HepG2 (cell line): ENCODE measurements around the gene DDX28. TPM values are rescaled to one million over a fixed set of nuclear protein-coding genes. Genes with fewer than 3 reads are reported as not detected.

Experiments used
- ATF4 ChIP-seq, 2 experiments: fragments of 450-650 bp in 1 of 2; sonication (generic) in 1 of 2; formaldehyde crosslinking; IDR thresholded peaks; 2 replicates each; pipeline versions ENCODE4 v1.5.0 to v1.8.0; 2020 to 2022; ENCODE audit warnings: mild to moderate bottlenecking in 1 of 2, missing genetic modification reagents in 1 of 2
- BORCS8-MEF2B ChIP-seq: sonication (generic); formaldehyde crosslinking; IDR thresholded peaks from 2 replicates; pipeline ENCODE4 v1.8.0; 2022; ENCODE audit warnings: mild to moderate bottlenecking, missing genetic modification reagents
- DR1 ChIP-seq: sonication (generic); formaldehyde crosslinking; IDR thresholded peaks from 2 replicates; pipeline ENCODE4 v1.8.0; 2021; ENCODE audit warnings: mild to moderate bottlenecking, missing genetic modification reagents, inconsistent platforms
- HBP1 ChIP-seq: IDR thresholded peaks from 2 replicates; pipeline ENCODE4 v1.6.1; 2016; ENCODE audit warnings: low read depth, control low read depth
- MAZ ChIP-seq, 2 experiments: sonication (generic) in 1 of 2; formaldehyde crosslinking in 1 of 2; IDR thresholded peaks; 2 replicates each; pipeline versions ENCODE4 v1.5.0 to v1.6.1; 2012 to 2020; ENCODE audit warnings: low read depth in 2 of 2, mild to moderate bottlenecking in 2 of 2, borderline replicate concordance in 1 of 2, improper control_type of control experiment in 1 of 2, low read length in 1 of 2, missing genetic modification reagents in 1 of 2, moderate library complexity in 1 of 2
- REL ChIP-seq: sonication (generic); formaldehyde crosslinking; conservative IDR thresholded peaks from 2 replicates; pipeline ENCODE4 v1.8.0; 2022; ENCODE audit warnings: mild to moderate bottlenecking, missing genetic modification reagents, moderate library complexity
- RFX5 ChIP-seq: IDR thresholded peaks from 2 replicates; pipeline ENCODE4 v1.6.1; 2011; ENCODE audit warnings: low read depth, low read length, improper control_type of control experiment
- ZBED4 ChIP-seq: sonication (generic); formaldehyde crosslinking; IDR thresholded peaks from 2 replicates; pipeline ENCODE4 v1.4.0; 2020; ENCODE audit warnings: missing genetic modification reagents, borderline replicate concordance
- ZKSCAN1 ChIP-seq: fragments of 150-350 bp; IDR thresholded peaks from 2 replicates; pipeline ENCODE4 v1.6.1; 2014; ENCODE audit warnings: low read length
- ZNF607 ChIP-seq: sonication (generic); formaldehyde crosslinking; IDR thresholded peaks from 2 replicates; pipeline ENCODE4 v1.5.1; 2020; ENCODE audit warnings: missing genetic modification reagents, mild to moderate bottlenecking, borderline replicate concordance
- ZNF609 ChIP-seq: sonication (generic); formaldehyde crosslinking; IDR thresholded peaks from 2 replicates; pipeline ENCODE4 v1.4.0; 2020; ENCODE audit warnings: mild to moderate bottlenecking, missing genetic modification reagents, borderline replicate concordance
- ZSCAN30 ChIP-seq: sonication (generic); formaldehyde crosslinking; IDR thresholded peaks from 2 replicates; pipeline ENCODE4 v1.5.0; 2020; ENCODE audit warnings: mild to moderate bottlenecking, missing genetic modification reagents
- polyA plus RNA-seq, 8 experiments: library from polyadenylated mRNA; depleted of rRNA in 3 of 8; stranded (reverse) in 7 of 8; unstranded in 1 of 8; fragments of >200 nt; fragmentation: Illumina TruSeq in 4 of 8; extraction: Trizol in 4 of 8; gene quantifications; 2 replicates each; pipeline versions ENCODE4 v1.2.1 to v1.2.3, GENCODE V29; 2011 to 2016; ENCODE audit warnings: low read depth in 4 of 8, missing spikeins in 1 of 8, mixed read lengths in 1 of 8; ENCODE audit not compliant: insufficient read depth in 1 of 8
- total RNA-seq, 5 experiments: library from RNA; depleted of rRNA; stranded (reverse); fragments of >200 nt; fragmentation: Illumina TruSeq; extraction: Trizol; gene quantifications; 2 replicates each; pipeline ENCODE4 v1.2.3, GENCODE V29; 2016; ENCODE audit warnings: low read depth in 1 of 5

Gene DDX28
- total and polyA plus RNA-seq, 2 of the 13 experiments (the other 11 are each of a cell fraction or from before 2014, with no cell fraction given), result 14.1 to 16.4 TPM

GRCh38 chr16:68022728-68023537 is at the start of gene DDX28, which contains the start of gene DUS2 (continued):
- TF ChIP-seq ZNF609 (CRISPR knock-in tag), result no peak; the same call in 1 of the 2 replicates
- peak; percentile 89 for TF ChIP-seq BORCS8-MEF2B (CRISPR knock-in tag)
- peak; percentile 80 for TF ChIP-seq RFX5
- peak; percentile 98 for TF ChIP-seq ZBED4
- TF ChIP-seq ATF4 (CRISPR knock-in tag; IDR thresholded peaks at IDR 0.05), result 0 out of 4 replicates have a peak, but pooled peaks of 1 of the 2 experiments have one; percentile 27
- TF ChIP-seq ZSCAN30 (CRISPR knock-in tag), result no peak
- peak; percentile 67; the same call in 1 of the 2 replicates for TF ChIP-seq REL (CRISPR knock-in tag)
- peak; percentile 75 for TF ChIP-seq ZKSCAN1
- TF ChIP-seq HBP1, result peak; percentile 99
- peak; percentile 73; the same call in 1 of the 2 replicates for TF ChIP-seq DR1
- peak; percentile 69; the same call in 1 of the 2 replicates for TF ChIP-seq ZNF607 (CRISPR knock-in tag)
- peak; percentile 55; the same call in 1 of the 2 replicates for TF ChIP-seq MAZ (IDR thresholded peaks at IDR 0.05; ENCODE audit: borderline replicate concordance, low read depth, low read length)
- TF ChIP-seq MAZ (CRISPR knock-in tag; IDR thresholded peaks at IDR 0.05; ENCODE audit: low read depth), result peak; percentile 79
